SK-N-SH treated with all-trans-retinoic acid at 6 μM for 48 hours (cell line): ENCODE measurements around the gene NR5A2.
A peak's percentile ranks its signal among the peaks of the same experiment; 100 is the strongest.

Experiments
- ATAC-seq: fragments of 200-7000 bp; cut with Tn5 transposase; 3 replicates; pipeline ENCODE4 v1.9.1; 2020; ENCODE audit warnings: mild to moderate bottlenecking, moderate library complexity
- ARNTL ChIP-seq: fragments of 450-650 bp; formaldehyde crosslinking; IDR thresholded peaks from 2 replicates; pipeline ENCODE4 v1.5.0; 2020; ENCODE audit warnings: low read depth, mild to moderate bottlenecking, moderate library complexity, borderline replicate concordance
- CREB5 ChIP-seq: fragments of 250-450 bp; sonication (Bioruptor Pico); IDR thresholded peaks from 2 replicates; pipeline ENCODE4 v1.5.1; 2020; ENCODE audit warnings: low read depth, mild to moderate bottlenecking, moderate library complexity
- CSDC2 ChIP-seq: fragments of 250-450 bp; sonication (Bioruptor Pico); IDR thresholded peaks from 2 replicates; pipeline ENCODE4 v1.5.0; 2020; ENCODE audit warnings: mild to moderate bottlenecking, moderate library complexity
- CSRNP3 ChIP-seq: fragments of 250-450 bp; sonication (Bioruptor Pico); IDR thresholded peaks from 2 replicates; pipeline ENCODE4 v1.5.1; 2021; ENCODE audit warnings: mild to moderate bottlenecking, moderate library complexity
- ESRRG ChIP-seq: fragments of 250-450 bp; sonication (Bioruptor Pico); IDR thresholded peaks from 2 replicates; pipeline ENCODE4 v1.6.1; 2021; ENCODE audit warnings: mild to moderate bottlenecking
- GLIS3 ChIP-seq: fragments of 250-450 bp; sonication (Bioruptor Pico); IDR thresholded peaks from 2 replicates; pipeline ENCODE4 v1.5.0; 2020; ENCODE audit warnings: mild to moderate bottlenecking, moderate library complexity
- ISL1 ChIP-seq: fragments of 250-450 bp; sonication (Bioruptor Pico); IDR thresholded peaks from 2 replicates; pipeline ENCODE4 v2.1.2; 2022; ENCODE audit warnings: mild to moderate bottlenecking, moderate library complexity
- OSR1 ChIP-seq: fragments of 250-450 bp; sonication (Bioruptor Pico); IDR thresholded peaks from 2 replicates; pipeline ENCODE4 v1.8.0; 2022; ENCODE audit warnings: moderate library complexity, mild to moderate bottlenecking, inconsistent platforms
- PATZ1 ChIP-seq: fragments of 250-450 bp; sonication (Bioruptor Pico); IDR thresholded peaks from 2 replicates; pipeline ENCODE4 v1.8.0; 2020; ENCODE audit warnings: mild to moderate bottlenecking, moderate library complexity, borderline replicate concordance
- POU6F1 ChIP-seq: fragments of 250-450 bp; sonication (Bioruptor Pico); IDR thresholded peaks from 2 replicates; pipeline ENCODE4 v1.8.0; 2021; ENCODE audit warnings: low read depth, mild to moderate bottlenecking, moderate library complexity, borderline replicate concordance
- PPARA ChIP-seq: fragments of 250-450 bp; sonication (Bioruptor Pico); IDR thresholded peaks from 2 replicates; pipeline ENCODE4 v1.5.0; 2020; ENCODE audit warnings: mild to moderate bottlenecking, borderline replicate concordance
- RARB ChIP-seq: fragments of 250-450 bp; sonication (Bioruptor Pico); IDR thresholded peaks from 2 replicates; pipeline ENCODE4 v1.8.0; 2021; ENCODE audit warnings: mild to moderate bottlenecking, moderate library complexity
- SNAI2 ChIP-seq: fragments of 250-450 bp; sonication (Bioruptor Pico); IDR thresholded peaks from 2 replicates; pipeline ENCODE4 v1.5.0; 2020; ENCODE audit warnings: mild to moderate bottlenecking, moderate library complexity
- TCF4 ChIP-seq: fragments of 250-450 bp; sonication (Bioruptor Pico); IDR thresholded peaks from 2 replicates; pipeline ENCODE4 v1.8.0; 2021; ENCODE audit warnings: mild to moderate bottlenecking, moderate library complexity, borderline replicate concordance
- TSHZ2 ChIP-seq: fragments of 250-450 bp; sonication (Bioruptor Pico); IDR thresholded peaks from 2 replicates; pipeline ENCODE4 v1.5.0; 2020; ENCODE audit warnings: mild to moderate bottlenecking, moderate library complexity
- ZC3H10 ChIP-seq: fragments of 250-450 bp; sonication (Bioruptor Pico); IDR thresholded peaks from 2 replicates; pipeline ENCODE4 v1.5.1; 2021; ENCODE audit warnings: mild to moderate bottlenecking, moderate library complexity
- ZFP3 ChIP-seq: fragments of 250-450 bp; sonication (Bioruptor Pico); IDR thresholded peaks from 2 replicates; pipeline ENCODE4 v1.5.0; 2020; ENCODE audit warnings: mild to moderate bottlenecking, moderate library complexity
- ZFP30 ChIP-seq: fragments of 450-650 bp; formaldehyde crosslinking; IDR thresholded peaks from 2 replicates; pipeline ENCODE4 v1.5.0; 2022; ENCODE audit warnings: mild to moderate bottlenecking, moderate library complexity
- ZNF565 ChIP-seq: fragments of 450-650 bp; formaldehyde crosslinking; conservative IDR thresholded peaks from 2 replicates; pipeline ENCODE4 v1.5.0; 2020; ENCODE audit warnings: low read depth, mild to moderate bottlenecking, moderate library complexity
- ZNF70 ChIP-seq: fragments of 450-650 bp; formaldehyde crosslinking; IDR thresholded peaks from 2 replicates; pipeline ENCODE4 v1.5.0; 2020; ENCODE audit warnings: mild to moderate bottlenecking, moderate library complexity
- ZNF8 ChIP-seq: fragments of 450-650 bp; formaldehyde crosslinking; IDR thresholded peaks from 2 replicates; pipeline ENCODE4 v1.5.0; 2020; ENCODE audit warnings: mild to moderate bottlenecking, moderate library complexity

Gene NR5A2

GRCh38 chr1:200147742-200148141 is 120.2 kb downstream of the NR5A2 start:
- no peak for ATAC-seq
- TF ChIP-seq ZNF565 (CRISPR knock-in tag), result no peak
- TF ChIP-seq PPARA, result no peak
- TF ChIP-seq CREB5 (CRISPR knock-in tag), result no peak
- no peak for TF ChIP-seq ESRRG (CRISPR knock-in tag)
- no peak for TF ChIP-seq SNAI2 (CRISPR knock-in tag)
- TF ChIP-seq GLIS3 (CRISPR knock-in tag), result no peak
- no peak for TF ChIP-seq ZC3H10
- TF ChIP-seq ISL1, result no peak
- no peak for TF ChIP-seq OSR1 (CRISPR knock-in tag)
- no peak for TF ChIP-seq ZNF8 (CRISPR knock-in tag)
- TF ChIP-seq RARB (CRISPR knock-in tag), result no peak

GRCh38 chr1:200150006-200150405 is 122.5 kb downstream of the NR5A2 start:
- TF ChIP-seq CSDC2 (no peak), ARNTL (no peak)
- ATAC-seq, result no peak

GRCh38 chr1:200150721-200151120 is 123.2 kb downstream of the NR5A2 start:
- peak; percentile 89 for ATAC-seq
- TF ChIP-seq ZC3H10, result no peak
- TF ChIP-seq ARNTL, result no peak
- TF ChIP-seq ISL1, result no peak
- TF ChIP-seq ZFP3 (CRISPR knock-in tag), result no peak
- TF ChIP-seq OSR1 (CRISPR knock-in tag), result no peak
- TF ChIP-seq CSRNP3 (CRISPR knock-in tag), result no peak
- TF ChIP-seq SNAI2 (CRISPR knock-in tag), result no peak
- no peak for TF ChIP-seq TSHZ2 (CRISPR knock-in tag)
- TF ChIP-seq CSDC2, result no peak
- TF ChIP-seq ZNF565 (CRISPR knock-in tag), result no peak

GRCh38 chr1:200152336-200152735 is 124.8 kb downstream of the NR5A2 start:
- no peak for ATAC-seq
- TF ChIP-seq ESRRG (CRISPR knock-in tag) (no peak), POU6F1 (CRISPR knock-in tag) (no peak), ISL1 (no peak), ARNTL (no peak), CREB5 (CRISPR knock-in tag) (no peak), PATZ1 (CRISPR knock-in tag) (no peak), ZFP3 (CRISPR knock-in tag) (no peak), ZC3H10 (no peak), ZNF70 (CRISPR knock-in tag) (no peak), TCF4 (CRISPR knock-in tag) (no peak), CSRNP3 (CRISPR knock-in tag) (no peak), ZNF565 (CRISPR knock-in tag) (no peak), ZFP30 (no peak), OSR1 (CRISPR knock-in tag) (no peak), RARB (CRISPR knock-in tag) (no peak)
- TF ChIP-seq, all 23 proteins: peak for 0
